ENCODE measurements around the gene MZT2A. TPM values are rescaled to one million over a fixed set of nuclear protein-coding genes. Genes with fewer than 3 reads are reported as not detected.
"Not testable (repeated sequence)": the region's sequence is repeated elsewhere in the genome, so short reads cannot be mapped to it uniquely, and the experiment has no call there.

Gene MZT2A
- total RNA-seq (100 to 1,000 TPM; 141 to 142 TPM), polyA plus RNA-seq (92.6 TPM)

- peaks cover 30 to 59% (median 36%) of the 10 kb centered on the region in 3 donors for H3K4me1 Mint-ChIP-seq
- H3K27me3 ChIP-seq (ENCODE audit: insufficient read depth, low read length, poor library complexity, severe bottlenecking); H3K36me3 ChIP-seq (ENCODE audit: insufficient read depth, low read length); H3K9me3 ChIP-seq (ENCODE audit: low read length); H3K9me3 Mint-ChIP-seq; DNase-seq; H3K27me3 Mint-ChIP-seq: not testable (repeated sequence)
- H3K27ac Mint-ChIP-seq, result peak within 1 kb of the TSS; percentile 95 to 99 (median 98)
- ChIA-PET CTCF (interaction anchor here (1.0 to 3.1 kb wide), 13 partner anchors 11 to 1311 kb away, joined by 3 to 18 read pairs (median 5); partner anchors contain the start of genes IMP4, PLEKHB2 and SMPD4), POLR2A (interaction anchor here (0.7 to 1.1 kb wide), 2 partner anchors 1150 to 1311 kb away, joined by 4 to 6 read pairs; partner anchors contain the start of genes IMP4 and SMPD4)
- H3K27ac ChIP-seq (ENCODE audit: low read depth, low read length), result peak within 1 kb of the TSS; percentile 97
- peaks cover 26% of the 10 kb centered on the region for H3K4me1 ChIP-seq (ENCODE audit: insufficient read depth, low read length)
- H3K36me3 Mint-ChIP-seq, result peaks cover 0 to 20% (median 0%) of the 10 kb centered on the region in 3 donors
- peak within 1 kb of the TSS; percentile 93 to 99 (median 94) for H3K4me3 Mint-ChIP-seq
- H3K4me3 ChIP-seq (ENCODE audit: low read length), result peak within 1 kb of the TSS; percentile 86
Observed at GRCh38 chr2:131492015-131492417, at the start of gene MZT2A. MZT2A (minus strand) TSS chr2:131492397; CDS start chr2:131492376, 21 bp downstream.

- H3K9me3 ChIP-seq (ENCODE audit: low read length); H3K4me1 Mint-ChIP-seq; CTCF ChIA-PET; DNase-seq; H3K4me3 ChIP-seq (ENCODE audit: low read length); H3K4me3 Mint-ChIP-seq; H3K36me3 ChIP-seq (ENCODE audit: insufficient read depth, low read length); H3K27ac Mint-ChIP-seq; H3K36me3 Mint-ChIP-seq; H3K27me3 Mint-ChIP-seq; H3K9me3 Mint-ChIP-seq; H3K27ac ChIP-seq (ENCODE audit: low read depth, low read length); H3K4me1 ChIP-seq (ENCODE audit: insufficient read depth, low read length); H3K27me3 ChIP-seq (ENCODE audit: insufficient read depth, low read length, poor library complexity, severe bottlenecking): not testable (repeated sequence)
- POLR2A ChIA-PET, result interaction anchor here (0.6 kb wide), 1 partner anchor 443 kb away, joined by 3 read pairs; no protein-coding TSS in a partner anchor
Observed at GRCh38 chr2:131538856-131539255, 46.7 kb upstream of the MZT2A start.

- H3K27me3 ChIP-seq (ENCODE audit: insufficient read depth, low read length, poor library complexity, severe bottlenecking); H3K4me1 Mint-ChIP-seq; H3K9me3 Mint-ChIP-seq; H3K27ac ChIP-seq (ENCODE audit: low read depth, low read length); H3K4me3 Mint-ChIP-seq; H3K27ac Mint-ChIP-seq; H3K9me3 ChIP-seq (ENCODE audit: low read length); H3K4me1 ChIP-seq (ENCODE audit: insufficient read depth, low read length); DNase-seq; H3K36me3 Mint-ChIP-seq; H3K36me3 ChIP-seq (ENCODE audit: insufficient read depth, low read length); H3K27me3 Mint-ChIP-seq; H3K4me3 ChIP-seq (ENCODE audit: low read length); POLR2A ChIA-PET: not testable (repeated sequence)
- CTCF ChIA-PET, result interaction anchor here (1.4 kb wide), 1 partner anchor 44 kb away, joined by 3 read pairs; no protein-coding TSS in a partner anchor
Observed at GRCh38 chr2:131536841-131537240, 44.6 kb upstream of the MZT2A start.

GRCh38 chr2:131535951-131536826, 44.0 kb upstream of the MZT2A start:
- H3K27ac ChIP-seq (ENCODE audit: low read depth, low read length); H3K4me1 Mint-ChIP-seq; H3K27me3 ChIP-seq (ENCODE audit: insufficient read depth, low read length, poor library complexity, severe bottlenecking); H3K36me3 ChIP-seq (ENCODE audit: insufficient read depth, low read length); POLR2A ChIA-PET; H3K4me3 Mint-ChIP-seq; CTCF ChIA-PET; H3K36me3 Mint-ChIP-seq; H3K9me3 ChIP-seq (ENCODE audit: low read length); H3K9me3 Mint-ChIP-seq; H3K27me3 Mint-ChIP-seq; H3K27ac Mint-ChIP-seq; DNase-seq; H3K4me3 ChIP-seq (ENCODE audit: low read length); H3K4me1 ChIP-seq (ENCODE audit: insufficient read depth, low read length): not testable (repeated sequence)

- POLR2A ChIA-PET, result no interaction called here
- H3K4me3 Mint-ChIP-seq, result no peak overlapping the region
- no peak overlapping the region for H3K4me3 ChIP-seq (ENCODE audit: low read length)
- DNase-seq, result no peak
- no peaks in the 10 kb centered on the region for H3K27me3 Mint-ChIP-seq
- no peaks in the 10 kb centered on the region for H3K36me3 ChIP-seq (ENCODE audit: insufficient read depth, low read length)
- no peaks in the 10 kb centered on the region for H3K9me3 Mint-ChIP-seq
- no peaks in the 10 kb centered on the region for H3K9me3 ChIP-seq (ENCODE audit: low read length)
- H3K27ac ChIP-seq (ENCODE audit: low read depth, low read length), result no peak overlapping the region
- no peaks in the 10 kb centered on the region for H3K4me1 Mint-ChIP-seq
- CTCF ChIA-PET, result no interaction called here
- H3K27ac Mint-ChIP-seq, result peak overlapping the region in 1 of 8 donors; percentile 69
- no peaks in the 10 kb centered on the region for H3K36me3 Mint-ChIP-seq
- no peaks in the 10 kb centered on the region for H3K4me1 ChIP-seq (ENCODE audit: insufficient read depth, low read length)
- H3K27me3 ChIP-seq (ENCODE audit: insufficient read depth, low read length, poor library complexity, severe bottlenecking), result no peaks in the 10 kb centered on the region
Observed at GRCh38 chr2:131535526-131535925, 43.3 kb upstream of the MZT2A start.

GRCh38 chr2:131534965-131535364, 42.8 kb upstream of the MZT2A start:
- POLR2A ChIA-PET; H3K27me3 ChIP-seq (ENCODE audit: insufficient read depth, low read length, poor library complexity, severe bottlenecking); H3K27ac Mint-ChIP-seq; H3K9me3 ChIP-seq (ENCODE audit: low read length); H3K9me3 Mint-ChIP-seq; DNase-seq; H3K4me1 Mint-ChIP-seq; H3K27ac ChIP-seq (ENCODE audit: low read depth, low read length); H3K27me3 Mint-ChIP-seq; CTCF ChIA-PET; H3K36me3 Mint-ChIP-seq; H3K36me3 ChIP-seq (ENCODE audit: insufficient read depth, low read length); H3K4me3 Mint-ChIP-seq; H3K4me3 ChIP-seq (ENCODE audit: low read length); H3K4me1 ChIP-seq (ENCODE audit: insufficient read depth, low read length): not testable (repeated sequence)

- H3K4me1 Mint-ChIP-seq; H3K36me3 ChIP-seq (ENCODE audit: insufficient read depth, low read length); H3K4me1 ChIP-seq (ENCODE audit: insufficient read depth, low read length); POLR2A ChIA-PET; H3K27ac Mint-ChIP-seq; H3K4me3 Mint-ChIP-seq; H3K4me3 ChIP-seq (ENCODE audit: low read length); H3K9me3 ChIP-seq (ENCODE audit: low read length); H3K36me3 Mint-ChIP-seq; H3K27me3 ChIP-seq (ENCODE audit: insufficient read depth, low read length, poor library complexity, severe bottlenecking); H3K9me3 Mint-ChIP-seq; DNase-seq; H3K27ac ChIP-seq (ENCODE audit: low read depth, low read length); H3K27me3 Mint-ChIP-seq; CTCF ChIA-PET: not testable (repeated sequence)
Observed at GRCh38 chr2:131534317-131534672, 42.1 kb upstream of the MZT2A start.

GRCh38 chr2:131533609-131534316, 41.6 kb upstream of the MZT2A start:
- H3K27me3 Mint-ChIP-seq; H3K36me3 ChIP-seq (ENCODE audit: insufficient read depth, low read length); DNase-seq; POLR2A ChIA-PET; H3K4me1 ChIP-seq (ENCODE audit: insufficient read depth, low read length); H3K4me3 Mint-ChIP-seq; H3K4me1 Mint-ChIP-seq; H3K9me3 Mint-ChIP-seq; H3K27ac Mint-ChIP-seq; H3K4me3 ChIP-seq (ENCODE audit: low read length); CTCF ChIA-PET; H3K9me3 ChIP-seq (ENCODE audit: low read length); H3K27me3 ChIP-seq (ENCODE audit: insufficient read depth, low read length, poor library complexity, severe bottlenecking); H3K36me3 Mint-ChIP-seq; H3K27ac ChIP-seq (ENCODE audit: low read depth, low read length): not testable (repeated sequence)
